SK-N-MC (cell line): ENCODE results near the gene TSPAN15.
"Not testable (repeated sequence)": the region's sequence is repeated elsewhere in the genome, so short reads cannot be mapped to it uniquely, and the experiment has no call there.

Source experiments
- EZH2 ChIP-seq: fragments of 200-600 bp; sonication (generic); IDR thresholded peaks from one replicate; pipeline ENCODE4 v1.6.1; 2017; ENCODE audit warnings: antibody characterized with exemption
- FOXP2 ChIP-seq: optimal IDR thresholded peaks from 2 replicates; pipeline ENCODE3; 2011; ENCODE audit warnings: mild to moderate bottlenecking, moderate library complexity; ENCODE audit not compliant: insufficient read depth; ENCODE audit errors: extremely low read length, control extremely low read depth
- POLR2AphosphoS5 ChIP-seq: IDR thresholded peaks from 2 replicates; pipeline ENCODE4 v1.6.1; 2012; ENCODE audit warnings: mild to moderate bottlenecking, low read depth, low read length, borderline replicate concordance

- not testable (repeated sequence) for TF ChIP-seq FOXP2, POLR2AphosphoS5, EZH2
These were observed 37.6 kb downstream of the TSPAN15 start for GRCh38 chr10:69488856-69489255.
